NCI-H1048 (cell line): ENCODE measurements around the gene GRAMD1B.

ENCODE experiments used
- DNase-seq: peaks from one replicate; lab custom pipeline; 2025; lab: John Stamatoyannopoulos, UW

GRAMD1B gene

GRCh38 chr11:123475469-123475868 lies 45.4 kb downstream of the GRAMD1B start:
- DNase-seq = no peak

- no peak for DNase-seq
Measured at GRCh38 chr11:123477205-123477907, 47.3 kb downstream of the GRAMD1B start.

GRCh38 chr11:123478352-123478987 lies 48.4 kb downstream of the GRAMD1B start:
- DNase-seq = no peak

GRCh38 chr11:123479048-123479837 lies 49.2 kb downstream of the GRAMD1B start:
- DNase-seq = no peak

- no peak for DNase-seq
Measured at GRCh38 chr11:123480290-123480815, 50.3 kb downstream of the GRAMD1B start.

- no peak for DNase-seq
Measured at GRCh38 chr11:123480882-123481281, 50.8 kb downstream of the GRAMD1B start.

- no peak for DNase-seq
Measured at GRCh38 chr11:123481640-123482039, 51.6 kb downstream of the GRAMD1B start.

GRCh38 chr11:123482218-123482617 lies 52.1 kb downstream of the GRAMD1B start:
- no peak for DNase-seq

GRCh38 chr11:123483058-123483457 lies 53.0 kb downstream of the GRAMD1B start:
- DNase-seq = no peak

GRCh38 chr11:123483466-123483865 lies 53.4 kb downstream of the GRAMD1B start:
- DNase-seq = no peak

- no peak for DNase-seq
Measured at GRCh38 chr11:123484448-123484847, 54.4 kb downstream of the GRAMD1B start.

- DNase-seq = no peak
Measured at GRCh38 chr11:123487157-123487744, 57.2 kb downstream of the GRAMD1B start.

- no peak for DNase-seq
Measured at GRCh38 chr11:123490527-123490926, 60.5 kb downstream of the GRAMD1B start.

- no peak for DNase-seq
Measured at GRCh38 chr11:123491241-123491640, 61.2 kb downstream of the GRAMD1B start.

- DNase-seq = no peak
Measured at GRCh38 chr11:123493349-123494063, 63.4 kb downstream of the GRAMD1B start.

- no peak for DNase-seq
Measured at GRCh38 chr11:123494195-123495050, 64.4 kb downstream of the GRAMD1B start.

- no peak for DNase-seq
Measured at GRCh38 chr11:123504401-123504800, 74.3 kb downstream of the GRAMD1B start.

GRCh38 chr11:123505546-123506299 lies 75.7 kb downstream of the GRAMD1B start:
- DNase-seq = no peak

GRCh38 chr11:123507043-123507442 lies 77.0 kb downstream of the GRAMD1B start:
- DNase-seq = no peak
